ENCODE measurements around the gene FOXL3.

Gene FOXL3

DNA sequence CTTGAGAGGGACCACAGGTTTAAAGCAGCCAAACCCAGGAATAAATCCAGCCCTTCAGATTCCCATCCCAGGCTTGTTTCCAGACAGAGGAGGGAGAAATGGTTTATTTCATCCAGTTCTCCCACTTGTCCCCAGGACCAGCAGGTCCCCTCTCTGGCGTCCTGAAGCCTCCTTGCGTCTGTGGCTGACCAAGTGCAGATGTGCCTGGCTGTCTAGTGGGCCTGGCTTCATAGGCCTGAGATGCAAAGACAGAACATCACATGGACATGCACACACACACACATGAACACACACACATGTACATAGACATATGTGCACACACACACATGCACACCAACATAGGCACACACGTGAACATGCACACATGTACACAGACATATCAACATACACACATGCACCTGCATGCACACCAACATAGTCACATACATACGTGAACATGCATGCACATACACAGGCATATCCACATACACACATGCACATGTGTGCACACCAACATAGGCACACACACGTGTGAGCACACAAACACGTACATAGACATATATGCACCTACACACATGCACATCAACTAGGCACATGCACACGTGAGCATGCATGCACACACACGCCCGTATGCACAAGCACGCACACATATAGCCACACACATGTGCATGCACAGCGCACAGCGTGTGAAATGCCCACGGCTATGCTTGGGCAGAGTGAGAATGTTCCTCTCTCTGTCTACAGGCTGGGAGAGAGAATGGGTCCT is 10.7 kb downstream of the FOXL3 start:
- in situ Hi-C loops (cut with HindIII; ENCODE audit: low sequenced_read_pairs): no loop called here

DNA sequence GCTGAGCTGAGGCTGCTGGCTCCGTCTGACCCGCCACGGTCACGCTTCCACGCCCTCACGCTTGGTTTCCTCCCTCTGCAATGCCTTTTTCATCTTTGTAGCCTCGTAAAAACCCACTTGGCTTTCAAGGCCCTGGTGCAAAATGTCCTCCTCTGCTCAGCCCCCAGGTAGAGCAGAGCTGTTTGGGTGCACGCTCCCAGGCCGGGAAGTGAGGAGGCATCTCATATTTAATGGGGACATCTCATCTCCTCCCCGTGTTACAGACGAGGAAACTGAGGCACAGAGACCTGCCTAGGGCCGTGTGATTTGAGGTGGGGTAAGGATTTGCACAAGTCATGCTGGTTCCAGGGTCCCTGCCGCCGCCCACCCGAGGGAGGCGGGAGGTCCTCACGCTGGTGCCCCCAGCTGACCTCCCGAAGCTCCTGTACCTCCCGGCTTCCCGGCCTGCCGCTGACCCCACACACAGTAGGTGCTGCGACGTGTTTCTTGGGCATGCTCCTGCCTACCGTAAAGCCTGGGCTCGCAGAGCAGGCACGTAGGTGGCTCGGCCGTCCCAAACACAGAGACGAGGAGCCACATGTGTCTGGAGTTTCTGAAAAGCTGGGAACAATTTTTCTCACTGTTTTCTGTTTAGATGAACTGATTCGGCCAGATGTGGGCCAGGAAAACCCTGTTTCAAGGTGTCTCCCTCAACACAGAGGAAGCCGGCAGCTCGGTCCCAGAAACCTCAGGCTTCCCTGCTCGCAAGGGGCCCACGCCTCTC is 11.5 kb downstream of the FOXL3 start:
- in situ Hi-C loops (cut with HindIII; ENCODE audit: low sequenced_read_pairs): no loop called here

GRCh38 chr7:302054-302992 is 12.4 kb downstream of the FOXL3 start:
- in situ Hi-C loops (cut with HindIII; ENCODE audit: low sequenced_read_pairs): no loop called here

DNA sequence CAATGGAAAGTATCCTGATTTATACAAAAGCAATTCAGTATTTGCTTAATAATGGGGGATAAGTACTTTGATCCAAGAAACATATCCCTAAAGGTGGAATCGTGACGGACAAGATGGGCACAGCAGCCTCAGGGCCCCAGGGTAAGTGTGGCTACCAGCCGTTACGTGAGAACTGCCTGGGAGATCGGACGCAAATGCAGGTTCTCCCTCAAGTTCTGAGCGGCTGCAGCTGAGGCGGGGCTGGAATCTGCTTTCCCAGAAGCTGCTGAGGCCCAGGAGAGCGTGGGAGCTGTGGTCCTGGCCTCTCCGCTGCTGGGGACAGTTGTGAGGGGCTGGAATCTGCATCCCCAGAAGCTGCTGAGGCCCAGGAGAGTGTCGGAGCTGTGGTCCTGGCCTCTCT is 13.5 kb downstream of the FOXL3 start:
- in situ Hi-C loops (cut with HindIII; ENCODE audit: low sequenced_read_pairs): no loop called here

GRCh38 chr7:303884-304573 is 14.1 kb downstream of the FOXL3 start:
- in situ Hi-C loops (cut with HindIII; ENCODE audit: low sequenced_read_pairs): no loop called here

- in situ Hi-C loops (cut with HindIII; ENCODE audit: low sequenced_read_pairs): no loop called here
Measured at GRCh38 chr7:304574-305409, 14.8 kb downstream of the FOXL3 start.

GRCh38 chr7:305410-306151 is 15.6 kb downstream of the FOXL3 start:
- in situ Hi-C loops (cut with HindIII; ENCODE audit: low sequenced_read_pairs): no loop called here

DNA sequence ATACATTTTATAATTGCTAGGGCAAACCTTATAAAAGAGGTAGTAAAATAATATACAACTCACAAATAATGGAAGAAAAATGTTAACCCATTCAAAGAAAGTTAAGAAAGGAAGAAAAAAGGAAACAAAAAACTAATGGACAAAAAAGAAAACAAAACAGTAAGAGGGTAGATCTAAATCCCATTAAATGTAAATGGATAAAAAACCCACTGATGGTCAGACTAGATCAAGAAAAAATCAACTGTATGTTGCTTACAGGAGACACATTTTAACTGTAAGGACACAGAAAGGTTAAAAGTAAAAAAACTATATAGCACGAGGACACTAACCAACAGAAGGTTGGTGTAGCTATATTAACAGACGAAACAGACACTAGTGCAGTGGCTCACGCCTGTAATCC is 18.0 kb downstream of the FOXL3 start:
- in situ Hi-C loops (cut with HindIII; ENCODE audit: low sequenced_read_pairs): no loop called here

DNA sequence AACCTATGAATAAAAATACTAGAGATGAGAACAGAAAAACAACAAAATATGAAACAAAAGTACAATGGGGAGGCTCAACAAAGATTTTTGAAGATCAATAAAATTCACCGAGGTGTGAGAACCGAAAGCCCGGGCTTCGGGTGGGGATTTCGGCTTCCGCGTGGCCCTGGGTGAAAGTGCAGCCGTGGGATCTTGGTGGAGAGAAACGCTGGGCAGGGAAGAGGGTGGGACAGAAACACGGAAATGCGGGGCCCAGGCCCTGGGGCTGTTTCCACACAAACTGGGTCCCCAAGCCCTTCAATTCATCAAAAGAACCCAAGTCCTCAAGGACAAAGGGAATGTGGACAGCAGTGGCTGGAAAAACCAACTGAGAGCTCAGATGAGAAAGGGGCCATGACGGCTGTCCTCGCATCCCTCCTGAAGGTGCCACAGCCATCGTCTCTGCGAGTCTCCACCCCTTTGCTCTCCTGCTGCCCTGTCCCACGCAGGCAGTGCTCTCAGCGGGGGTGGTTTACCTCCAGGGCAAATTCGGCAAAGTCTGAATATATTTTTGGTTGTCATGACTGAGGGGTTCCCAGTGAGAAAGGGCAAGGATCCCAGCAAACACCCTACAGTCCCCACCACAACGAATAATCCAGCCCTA is 19.7 kb downstream of the FOXL3 start:
- in situ Hi-C loops (cut with HindIII; ENCODE audit: low sequenced_read_pairs): no loop called here

DNA sequence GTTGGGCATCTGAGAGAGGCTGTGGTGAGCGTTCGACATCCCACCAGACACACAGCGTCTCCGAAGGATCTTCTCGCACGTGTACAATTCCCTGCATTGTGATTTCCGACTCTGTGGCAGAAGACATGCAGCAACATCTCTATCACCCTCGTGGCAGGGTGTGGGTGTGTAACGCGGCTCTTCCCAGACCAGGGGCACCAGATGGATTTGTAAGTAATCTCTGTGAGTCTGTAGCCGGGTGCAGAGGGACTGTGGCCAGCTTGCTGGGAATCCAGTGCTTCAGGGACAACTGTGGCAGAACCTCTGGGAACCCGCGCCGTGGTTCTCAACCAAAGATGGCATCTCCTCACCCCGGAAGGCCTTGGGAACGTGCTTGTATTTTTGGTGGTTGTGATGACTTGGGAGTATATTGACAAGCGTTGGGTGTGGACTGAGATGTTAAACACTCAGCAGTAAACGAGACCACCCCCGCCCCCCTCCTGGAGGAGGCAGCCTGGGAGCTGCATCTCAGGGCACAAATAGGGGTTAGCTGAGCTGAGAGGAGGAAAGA is 21.2 kb downstream of the FOXL3 start:
- in situ Hi-C loops (cut with HindIII; ENCODE audit: low sequenced_read_pairs): no loop called here

DNA sequence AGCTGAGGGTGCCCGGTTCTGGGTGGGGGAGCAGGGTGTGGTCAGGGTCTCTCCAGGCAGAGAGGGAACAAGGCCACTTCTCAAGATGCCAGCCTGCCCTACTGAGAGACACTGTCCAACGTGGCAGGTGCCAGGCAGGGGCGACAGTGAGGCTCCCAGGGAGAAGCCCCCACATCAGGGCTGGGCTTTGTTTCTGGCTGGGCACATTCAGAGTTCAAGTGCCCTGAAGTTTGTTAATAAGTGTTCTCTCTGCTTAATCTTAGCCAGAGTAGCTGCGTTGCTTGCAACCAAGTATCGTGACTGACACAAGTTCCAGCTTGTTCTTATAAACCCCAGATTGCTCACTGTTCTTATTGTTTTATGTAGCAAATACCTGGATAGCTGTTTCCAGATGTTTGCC is 21.8 kb downstream of the FOXL3 start:
- in situ Hi-C loops (cut with HindIII; ENCODE audit: low sequenced_read_pairs): no loop called here

- in situ Hi-C loops (cut with HindIII; ENCODE audit: low sequenced_read_pairs): no loop called here
Measured at GRCh38 chr7:312424-312823, 22.5 kb downstream of the FOXL3 start.

DNA sequence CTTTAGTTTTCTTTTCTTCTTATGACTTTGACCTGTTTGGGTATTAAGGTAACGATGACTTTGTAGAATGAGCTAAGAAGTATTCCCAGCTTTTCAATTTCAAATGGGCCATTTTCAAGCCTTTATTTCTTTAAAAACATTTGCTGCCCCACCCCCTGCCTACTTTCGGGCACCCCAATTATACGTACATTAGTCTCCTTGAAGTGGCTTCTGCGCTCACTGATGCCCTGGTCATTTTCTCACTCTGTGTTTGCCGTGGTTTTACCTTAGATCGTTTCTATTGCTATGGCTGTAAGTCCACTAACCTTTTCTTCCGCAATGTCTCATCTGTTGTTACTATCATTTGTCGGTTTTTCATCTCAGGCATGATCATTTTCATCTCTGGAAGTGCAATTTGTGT is 24.9 kb downstream of the FOXL3 start:
- in situ Hi-C loops (cut with HindIII; ENCODE audit: low sequenced_read_pairs): no loop called here

GRCh38 chr7:315516-316265 is 25.7 kb downstream of the FOXL3 start:
- in situ Hi-C loops (cut with HindIII; ENCODE audit: low sequenced_read_pairs): no loop called here

GRCh38 chr7:317643-318405 is 27.9 kb downstream of the FOXL3 start:
- in situ Hi-C loops (cut with HindIII; ENCODE audit: low sequenced_read_pairs): no loop called here

- in situ Hi-C loops (cut with HindIII; ENCODE audit: low sequenced_read_pairs): no loop called here
Measured at GRCh38 chr7:318476-318875, 28.5 kb downstream of the FOXL3 start.

Data from DLD1 (cell line).